K562 (cell line): Measurements from ENCODE around the gene CAPZA1. TPM values are rescaled to one million over a fixed set of nuclear protein-coding genes. Genes with fewer than 3 reads are reported as not detected.

Experiments
- FOXM1 ChIP-seq, 2 experiments: fragments of 450-650 bp in 1 of 2; sonication (generic) in 1 of 2; formaldehyde crosslinking in 1 of 2; IDR thresholded peaks; 2 replicates each; pipeline versions ENCODE4 v1.6.1 to v1.9.0; 2017 to 2022; ENCODE audit warnings: low read depth in 2 of 2, mild to moderate bottlenecking in 2 of 2, missing genetic modification reagents in 1 of 2, moderate library complexity in 1 of 2
- HDAC2 ChIP-seq: fragments of 450-650 bp; IDR thresholded peaks from 2 replicates; pipeline ENCODE4 v1.6.1; 2016; ENCODE audit warnings: mild to moderate bottlenecking
- HMG20B ChIP-seq: fragments of 250-450 bp; sonication (Bioruptor Pico); IDR thresholded peaks from 2 replicates; pipeline ENCODE4 v1.5.0; 2021; ENCODE audit warnings: mild to moderate bottlenecking
- NFYB ChIP-seq: IDR thresholded peaks from 2 replicates; pipeline ENCODE4 v1.6.1; 2011; ENCODE audit warnings: mild to moderate bottlenecking, moderate library complexity; ENCODE audit not compliant: insufficient read length; ENCODE audit errors: extremely low read depth
- NR2F6 ChIP-seq: fragments of 450-650 bp; formaldehyde crosslinking; IDR thresholded peaks from 2 replicates; pipeline ENCODE4 v1.4.0; 2020; ENCODE audit warnings: mild to moderate bottlenecking
- POLR3G ChIP-seq: IDR thresholded peaks from 2 replicates; pipeline ENCODE4 v1.6.1; 2011; ENCODE audit not compliant: insufficient read length, insufficient replicate concordance; ENCODE audit errors: extremely low read depth
- RNF2 ChIP-seq: sonication (generic); IDR thresholded peaks from 2 replicates; pipeline ENCODE4 v1.6.1; 2016
- STAT5B ChIP-seq: fragments of 250-450 bp; sonication (Bioruptor Pico); IDR thresholded peaks from 2 replicates; pipeline ENCODE4 v1.8.0; 2021; ENCODE audit warnings: mild to moderate bottlenecking, inconsistent platforms
- TEAD1 ChIP-seq, 2 experiments: fragments of 450-650 bp in 1 of 2; sonication (generic) in 1 of 2; formaldehyde crosslinking; IDR thresholded peaks; 2 replicates each; pipeline versions ENCODE4 v1.4.0 to v1.8.0; 2020 to 2022; ENCODE audit warnings: mild to moderate bottlenecking in 2 of 2, missing genetic modification reagents in 1 of 2
- THRAP3 ChIP-seq: fragments of 450-650 bp; IDR thresholded peaks from 2 replicates; pipeline ENCODE4 v1.6.1; 2016; ENCODE audit warnings: mild to moderate bottlenecking, inconsistent platforms, borderline replicate concordance
- ZBTB17 ChIP-seq: fragments of 450-650 bp; formaldehyde crosslinking; IDR thresholded peaks from 2 replicates; pipeline ENCODE4 v1.4.0; 2020; ENCODE audit warnings: mild to moderate bottlenecking
- ZNF408 ChIP-seq: fragments of 250-450 bp; sonication (Bioruptor Pico); IDR thresholded peaks from 2 replicates; pipeline ENCODE4 v1.4.0; 2020; ENCODE audit warnings: low read depth, mild to moderate bottlenecking, moderate library complexity
- ZNF668 ChIP-seq: fragments of 250-450 bp; sonication (Bioruptor Pico); IDR thresholded peaks from 2 replicates; pipeline ENCODE4 v1.8.0; 2022; ENCODE audit warnings: mild to moderate bottlenecking, inconsistent platforms
- polyA plus RNA-seq, 8 experiments: library from polyadenylated mRNA; depleted of rRNA in 4 of 8; stranded (reverse) in 5 of 8; unstranded in 3 of 8; fragments of >200 nt; fragmentation: Nextera tagmentation in 2 of 8; fragmentation: Illumina TruSeq in 1 of 8; extraction: Ambion mirVana in 2 of 8; extraction: Trizol in 1 of 8; gene quantifications; 2 replicates each; pipeline versions ENCODE4 v1.2.1 to v1.2.3, GENCODE V29; 2011 to 2014; ENCODE audit warnings: inconsistent platforms in 1 of 8, missing spikeins in 1 of 8
- total RNA-seq, 7 experiments: library from RNA; depleted of rRNA in 6 of 7; stranded (reverse); fragments of >200 nt in 6 of 7; fragmentation: Illumina TruSeq in 2 of 7; extraction: Trizol in 2 of 7; gene quantifications; 2 replicates each; pipeline versions ENCODE4 v1.2.1 to v1.2.3, GENCODE V29; 2011 to 2021; ENCODE audit warnings: low replicate concordance in 1 of 7
- TF ChIP-seq, protein P1 (sequence below), 2 experiments: IDR thresholded peaks in 1 of 2; conservative IDR thresholded peaks in 1 of 2; 2 replicates each; pipeline ENCODE4 v1.6.1; 2016; ENCODE audit warnings: low read depth in 2 of 2, mild to moderate bottlenecking in 1 of 2, missing compliant biosample characterization in 1 of 2, missing genetic modification characterization in 1 of 2, moderate library complexity in 1 of 2
- TF ChIP-seq, protein P2 (sequence below): fragments of 200-800 bp; sonication (Bioruptor generic); IDR thresholded peaks from 2 replicates; pipeline ENCODE4 v1.6.1; 2017; ENCODE audit warnings: missing genetic modification characterization, missing compliant biosample characterization
- TF ChIP-seq, protein P3 (sequence below): fragments of 250-450 bp; sonication (Bioruptor Pico); IDR thresholded peaks from 2 replicates; pipeline ENCODE4 v1.4.0; 2020

CAPZA1 gene
- total and polyA plus RNA-seq, 9 of the 15 experiments (the other 6 are each of a cell fraction or from before 2014, with no cell fraction given): 237 to 1,020 (median 306) TPM

DNA sequence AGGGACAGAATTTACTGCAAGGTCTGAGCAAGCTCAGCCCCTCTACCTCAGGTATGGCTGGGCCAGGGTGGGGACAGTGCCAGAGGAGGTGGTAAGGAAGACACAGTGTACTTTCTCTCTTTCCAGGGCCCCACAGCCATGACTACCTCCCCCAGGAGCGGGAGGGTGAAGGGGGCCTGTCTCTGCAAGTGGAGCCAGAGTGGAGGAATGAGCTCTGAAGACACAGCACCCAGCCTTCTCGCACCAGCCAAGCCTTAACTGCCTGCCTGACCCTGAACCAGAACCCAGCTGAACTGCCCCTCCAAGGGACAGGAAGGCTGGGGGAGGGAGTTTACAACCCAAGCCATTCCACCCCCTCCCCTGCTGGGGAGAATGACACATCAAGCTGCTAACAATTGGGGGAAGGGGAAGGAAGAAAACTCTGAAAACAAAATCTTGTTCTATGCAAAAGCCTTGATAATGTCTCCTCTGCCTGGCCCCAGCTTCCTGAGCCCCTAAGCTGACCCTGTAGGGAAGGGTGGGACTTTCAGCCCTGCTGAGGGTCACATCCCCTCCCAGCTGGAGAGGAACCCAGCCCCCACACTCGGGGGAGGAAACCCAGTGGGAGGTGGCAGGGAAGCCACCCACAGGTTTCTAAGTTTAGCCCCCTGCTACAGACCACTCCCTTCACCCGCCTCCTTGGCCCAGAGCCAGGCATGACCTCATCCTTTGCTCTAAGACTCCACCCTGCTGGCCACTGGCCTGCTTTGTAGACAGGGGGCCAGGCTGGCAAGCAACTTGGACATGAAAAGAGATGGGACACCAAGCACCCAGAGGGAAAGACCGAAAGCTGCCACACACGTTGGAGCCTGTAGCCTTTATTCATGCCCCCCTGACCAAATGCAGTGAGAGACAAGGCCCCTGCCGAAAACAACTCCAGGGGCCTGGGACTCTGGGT is 80.9 kb downstream of the CAPZA1 start (continued):
- TF ChIP-seq, protein P1, sequence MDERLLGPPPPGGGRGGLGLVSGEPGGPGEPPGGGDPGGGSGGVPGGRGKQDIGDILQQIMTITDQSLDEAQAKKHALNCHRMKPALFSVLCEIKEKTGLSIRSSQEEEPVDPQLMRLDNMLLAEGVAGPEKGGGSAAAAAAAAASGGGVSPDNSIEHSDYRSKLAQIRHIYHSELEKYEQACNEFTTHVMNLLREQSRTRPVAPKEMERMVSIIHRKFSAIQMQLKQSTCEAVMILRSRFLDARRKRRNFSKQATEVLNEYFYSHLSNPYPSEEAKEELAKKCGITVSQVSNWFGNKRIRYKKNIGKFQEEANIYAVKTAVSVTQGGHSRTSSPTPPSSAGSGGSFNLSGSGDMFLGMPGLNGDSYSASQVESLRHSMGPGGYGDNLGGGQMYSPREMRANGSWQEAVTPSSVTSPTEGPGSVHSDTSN (CRISPR knock-in tag; IDR thresholded peaks at IDR 0.05; ENCODE audit: low read depth): no peak
- TF ChIP-seq, protein P1 (tag; conservative IDR thresholded peaks at IDR 0.05; ENCODE audit: low read depth): peak; percentile 58; the same call in 1 of the 2 replicates
- TF ChIP-seq NR2F6 (CRISPR knock-in tag) (0 out of 2 replicates have a peak, but pooled peaks have one; percentile 23), RNF2 (peak; percentile 99), POLR3G (no peak), TEAD1 (CRISPR knock-in tag; IDR thresholded peaks at IDR 0.05) (peak in 1 of 2 experiments; percentile 88), THRAP3 (no peak; the same call in 1 of the 2 replicates), ZNF668 (CRISPR knock-in tag) (no peak), HDAC2 (peak; percentile 97), FOXM1 (IDR thresholded peaks at IDR 0.05; ENCODE audit: low read depth) (peak; percentile 74), FOXM1 (CRISPR knock-in tag; IDR thresholded peaks at IDR 0.05; ENCODE audit: low read depth) (0 out of 2 replicates have a peak, but pooled peaks have one; percentile 61), HMG20B (CRISPR knock-in tag) (no peak), NFYB (no peak), ZBTB17 (CRISPR knock-in tag) (peak; percentile 21), ZNF408 (CRISPR knock-in tag) (no peak), STAT5B (CRISPR knock-in tag) (no peak)
- TF ChIP-seq, protein P2, sequence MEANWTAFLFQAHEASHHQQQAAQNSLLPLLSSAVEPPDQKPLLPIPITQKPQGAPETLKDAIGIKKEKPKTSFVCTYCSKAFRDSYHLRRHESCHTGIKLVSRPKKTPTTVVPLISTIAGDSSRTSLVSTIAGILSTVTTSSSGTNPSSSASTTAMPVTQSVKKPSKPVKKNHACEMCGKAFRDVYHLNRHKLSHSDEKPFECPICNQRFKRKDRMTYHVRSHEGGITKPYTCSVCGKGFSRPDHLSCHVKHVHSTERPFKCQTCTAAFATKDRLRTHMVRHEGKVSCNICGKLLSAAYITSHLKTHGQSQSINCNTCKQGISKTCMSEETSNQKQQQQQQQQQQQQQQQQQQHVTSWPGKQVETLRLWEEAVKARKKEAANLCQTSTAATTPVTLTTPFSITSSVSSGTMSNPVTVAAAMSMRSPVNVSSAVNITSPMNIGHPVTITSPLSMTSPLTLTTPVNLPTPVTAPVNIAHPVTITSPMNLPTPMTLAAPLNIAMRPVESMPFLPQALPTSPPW: peak; percentile 97
- TF ChIP-seq, protein P3, sequence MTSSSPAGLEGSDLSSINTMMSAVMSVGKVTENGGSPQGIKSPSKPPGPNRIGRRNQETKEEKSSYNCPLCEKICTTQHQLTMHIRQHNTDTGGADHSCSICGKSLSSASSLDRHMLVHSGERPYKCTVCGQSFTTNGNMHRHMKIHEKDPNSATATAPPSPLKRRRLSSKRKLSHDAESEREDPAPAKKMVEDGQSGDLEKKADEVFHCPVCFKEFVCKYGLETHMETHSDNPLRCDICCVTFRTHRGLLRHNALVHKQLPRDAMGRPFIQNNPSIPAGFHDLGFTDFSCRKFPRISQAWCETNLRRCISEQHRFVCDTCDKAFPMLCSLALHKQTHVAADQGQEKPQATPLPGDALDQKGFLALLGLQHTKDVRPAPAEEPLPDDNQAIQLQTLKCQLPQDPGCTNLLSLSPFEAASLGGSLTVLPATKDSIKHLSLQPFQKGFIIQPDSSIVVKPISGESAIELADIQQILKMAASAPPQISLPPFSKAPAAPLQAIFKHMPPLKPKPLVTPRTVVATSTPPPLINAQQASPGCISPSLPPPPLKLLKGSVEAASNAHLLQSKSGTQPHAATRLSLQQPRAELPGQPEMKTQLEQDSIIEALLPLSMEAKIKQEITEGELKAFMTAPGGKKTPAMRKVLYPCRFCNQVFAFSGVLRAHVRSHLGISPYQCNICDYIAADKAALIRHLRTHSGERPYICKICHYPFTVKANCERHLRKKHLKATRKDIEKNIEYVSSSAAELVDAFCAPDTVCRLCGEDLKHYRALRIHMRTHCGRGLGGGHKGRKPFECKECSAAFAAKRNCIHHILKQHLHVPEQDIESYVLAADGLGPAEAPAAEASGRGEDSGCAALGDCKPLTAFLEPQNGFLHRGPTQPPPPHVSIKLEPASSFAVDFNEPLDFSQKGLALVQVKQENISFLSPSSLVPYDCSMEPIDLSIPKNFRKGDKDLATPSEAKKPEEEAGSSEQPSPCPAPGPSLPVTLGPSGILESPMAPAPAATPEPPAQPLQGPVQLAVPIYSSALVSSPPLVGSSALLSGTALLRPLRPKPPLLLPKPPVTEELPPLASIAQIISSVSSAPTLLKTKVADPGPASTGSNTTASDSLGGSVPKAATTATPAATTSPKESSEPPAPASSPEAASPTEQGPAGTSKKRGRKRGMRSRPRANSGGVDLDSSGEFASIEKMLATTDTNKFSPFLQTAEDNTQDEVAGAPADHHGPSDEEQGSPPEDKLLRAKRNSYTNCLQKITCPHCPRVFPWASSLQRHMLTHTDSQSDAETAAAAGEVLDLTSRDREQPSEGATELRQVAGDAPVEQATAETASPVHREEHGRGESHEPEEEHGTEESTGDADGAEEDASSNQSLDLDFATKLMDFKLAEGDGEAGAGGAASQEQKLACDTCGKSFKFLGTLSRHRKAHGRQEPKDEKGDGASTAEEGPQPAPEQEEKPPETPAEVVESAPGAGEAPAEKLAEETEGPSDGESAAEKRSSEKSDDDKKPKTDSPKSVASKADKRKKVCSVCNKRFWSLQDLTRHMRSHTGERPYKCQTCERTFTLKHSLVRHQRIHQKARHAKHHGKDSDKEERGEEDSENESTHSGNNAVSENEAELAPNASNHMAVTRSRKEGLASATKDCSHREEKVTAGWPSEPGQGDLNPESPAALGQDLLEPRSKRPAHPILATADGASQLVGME (CRISPR knock-in tag): no peak
